Measurements from ENCODE around the gene CP. TPM values are rescaled to one million over a fixed set of nuclear protein-coding genes. Genes with fewer than 3 reads are reported as not detected.

Gene CP
- 1.1 and 1.8 TPM in 2 replicates for total RNA-seq

GRCh38 chr3:149221783-149222517, at the start of gene CP:
TSS of gene CP (minus strand) at chr3:149221829. CDS start at chr3:149221792, 37 bp downstream.

GRCh38 chr3:149129326-149130205, 92.1 kb downstream of the CP start, which contains the start of gene HPS3:
TSS of gene HPS3 (plus strand) at chr3:149129638. CDS start at chr3:149129724, 86 bp downstream.

Other genes with a start within 250 kb of the CP start
- gene GYG1, start 230.3 kb downstream of the CP start, total RNA-seq = 29.2 and 37.1 TPM in 2 replicates
- gene HLTF, start 135.3 kb downstream of the CP start, total RNA-seq = 38.3 and 40.6 TPM in 2 replicates
- 20.3 and 26.9 TPM in 2 replicates for gene HPS3, start 92.2 kb downstream of the CP start, total RNA-seq
- gene TM4SF18, start 111.8 kb upstream of the CP start, total RNA-seq = under 0.01 and 0.92 TPM in 2 replicates
- gene TM4SF1, start 155.8 kb upstream of the CP start, total RNA-seq = 172 and 483 TPM in 2 replicates